Activated naive CD4-positive, alpha-beta T cell treated with anti-CD3 and anti-CD28 coated beads for 36 hours (primary cell): ENCODE measurements around the gene UBE2L5. TPM values are rescaled to one million over a fixed set of nuclear protein-coding genes. Genes with fewer than 3 reads are reported as not detected.
A peak's percentile ranks its signal among the peaks of the same experiment; 100 is the strongest.

Experiments used
- CTCF ChIA-PET: fragments of 350-600 bp; sonication (Branson Sonifier 250); formaldehyde crosslinking; loops from one replicate; lab custom pipeline; 2021; ENCODE audit warnings: antibody characterized with exemption; lab: Charles Lee
- DNase-seq: peaks from one replicate; pipeline ENCODE4 v3.0.0-alpha.2; 2020
- H3K27ac Mint-ChIP-seq: one replicate; pipeline ENCODE4 v1.8.0; 2021; ENCODE audit warnings: mild to moderate bottlenecking, mixed read lengths
- H3K27me3 Mint-ChIP-seq: one replicate; pipeline ENCODE4 v1.8.0; 2021; ENCODE audit warnings: low read depth, mixed read lengths
- H3K36me3 Mint-ChIP-seq: one replicate; pipeline ENCODE4 v1.8.0; 2021; ENCODE audit warnings: low read depth, mixed read lengths
- H3K4me1 Mint-ChIP-seq: one replicate; pipeline ENCODE4 v1.8.0; 2021; ENCODE audit warnings: low read depth, mixed read lengths
- H3K4me3 Mint-ChIP-seq: one replicate; pipeline ENCODE4 v1.8.0; 2021; ENCODE audit warnings: mild to moderate bottlenecking, moderate library complexity, mixed read lengths
- H3K9me3 Mint-ChIP-seq: one replicate; pipeline ENCODE4 v1.8.0; 2021; ENCODE audit warnings: mixed read lengths
- intact Hi-C: fragments of 100-400 bp; cut with micrococcal nuclease; formaldehyde crosslinking; loops from one replicate; pipeline ENCODE4 v1.15.1; 2023
- total RNA-seq, 2 experiments: library from RNA; stranded (reverse); gene quantifications; one replicate each; pipeline ENCODE4 v1.2.3, GENCODE V29; 2021

Gene UBE2L5
- total RNA-seq, 2 experiments from 2014 or later, result not detected

DNA sequence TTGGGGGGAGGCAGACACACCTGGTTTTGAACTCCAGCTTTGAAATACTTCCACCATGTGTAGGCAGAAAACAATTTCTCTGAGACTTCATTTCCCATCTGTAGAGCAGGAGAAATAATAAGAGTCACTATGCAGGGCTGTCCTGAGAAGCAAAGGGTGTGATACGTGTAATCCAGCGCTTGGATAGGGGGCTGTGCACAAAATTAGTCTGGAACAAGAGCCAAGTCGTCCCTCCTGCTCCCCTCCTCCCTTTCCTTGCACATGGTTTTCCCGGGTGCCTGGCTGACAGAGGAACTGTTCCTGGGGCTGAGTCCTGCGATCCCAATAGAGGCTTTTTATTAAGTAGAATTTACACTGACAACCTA is 29.6 kb upstream of the UBE2L5 start:
- Mint-ChIP-seq H3K27me3 (no peaks in the 10 kb centered on the region), H3K4me3 (no peak overlapping the region), H3K27ac (no peak overlapping the region), H3K4me1 (peaks cover 42% of the 10 kb centered on the region), H3K9me3 (no peaks in the 10 kb centered on the region), H3K36me3 (no peaks in the 10 kb centered on the region)
- DNase-seq, result no peak
- CTCF ChIA-PET, result interaction anchor here (0.8 to 5.3 kb wide), 4 partner anchors 12 to 259 kb away, joined by 3 to 47 read pairs (median 4); no protein-coding TSS in a partner anchor
- intact Hi-C loops, result no loop called here

DNA sequence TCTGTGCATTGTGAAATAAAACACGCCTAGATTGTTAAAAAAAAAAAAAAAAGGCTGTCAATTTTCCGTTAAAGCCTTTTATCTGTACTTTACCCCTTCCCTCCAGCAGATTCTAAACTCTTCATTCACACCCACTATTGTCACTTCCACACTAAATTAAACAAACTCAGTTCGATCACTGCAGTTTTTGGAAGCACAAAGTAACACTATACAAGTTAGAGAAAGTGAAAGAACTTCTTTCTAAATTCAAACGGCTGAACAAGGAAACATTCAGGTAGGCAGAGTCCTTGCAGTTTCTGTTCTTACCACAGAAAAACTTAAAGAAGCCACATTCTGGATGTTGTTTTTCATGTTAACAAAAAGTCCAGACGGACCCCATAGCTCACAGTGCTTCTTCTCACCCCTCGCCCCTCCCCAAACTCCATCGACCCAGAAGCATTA is 27.5 kb upstream of the UBE2L5 start:
- no peak for DNase-seq
- CTCF ChIA-PET, result interaction anchor here (0.9 to 5.3 kb wide), 5 partner anchors 10 to 68 kb away, joined by 3 to 47 read pairs (median 3); no protein-coding TSS in a partner anchor
- peak overlapping the region; percentile 85 for H3K4me3 Mint-ChIP-seq
- peaks cover 26% of the 10 kb centered on the region for H3K4me1 Mint-ChIP-seq
- no peaks in the 10 kb centered on the region for H3K36me3 Mint-ChIP-seq
- H3K27me3 Mint-ChIP-seq, result no peaks in the 10 kb centered on the region
- intact Hi-C loops, result loop anchor here (1.0 to 2.0 kb wide), 8 partner anchors 14 to 350 kb away; partner anchors contain the start of genes KATNAL1, UBE2L5 and USPL1
- H3K27ac Mint-ChIP-seq, result peak overlapping the region; percentile 94
- no peaks in the 10 kb centered on the region for H3K9me3 Mint-ChIP-seq

DNA sequence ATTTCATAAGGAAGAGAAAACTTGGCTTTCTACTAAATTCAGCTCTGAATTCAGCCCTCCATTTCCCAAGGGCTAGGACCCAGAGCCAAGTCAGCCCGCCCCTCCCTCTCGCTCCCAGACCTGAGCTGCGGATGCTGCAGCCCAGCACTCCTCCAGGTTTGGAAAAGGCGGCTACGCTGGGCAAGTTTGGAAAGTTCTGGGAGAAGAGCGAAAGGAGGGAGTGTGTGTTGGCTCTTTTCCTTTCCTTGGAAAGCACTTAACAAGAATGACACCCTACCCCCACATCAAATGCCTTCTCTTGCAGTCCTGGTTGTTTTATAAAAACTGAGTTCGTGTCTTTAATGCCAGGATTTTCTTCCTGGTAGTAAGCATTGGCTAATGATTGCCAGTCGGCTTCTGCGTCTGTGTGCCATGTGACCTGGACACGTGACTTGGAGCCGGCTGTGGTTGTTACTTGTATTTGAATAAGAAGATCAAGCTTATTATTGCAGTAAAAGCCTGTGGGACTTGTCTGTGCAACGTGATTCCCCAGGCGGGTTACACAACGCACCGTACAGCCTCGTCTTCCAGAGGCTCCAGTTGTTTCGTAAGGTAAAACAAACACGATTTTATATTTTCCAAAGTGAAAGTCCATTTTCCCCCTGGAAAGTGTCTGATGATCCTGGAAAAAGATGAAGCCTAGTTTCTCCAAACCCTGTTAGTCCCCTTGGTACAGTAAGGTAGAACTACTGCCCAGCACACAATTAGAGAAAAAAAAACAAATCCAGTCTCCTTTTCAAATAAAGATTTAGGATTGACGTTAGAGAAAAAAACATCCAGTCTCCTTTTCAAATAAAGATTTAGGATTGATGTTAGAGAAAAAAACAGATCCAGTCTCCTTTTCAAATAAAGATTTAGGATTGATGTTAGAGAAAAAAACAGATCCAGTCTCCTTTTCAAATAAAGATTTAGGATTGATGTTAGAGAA is 26.8 kb upstream of the UBE2L5 start:
- intact Hi-C loops, result loop anchor here (1.0 to 2.0 kb wide), 8 partner anchors 13 to 349 kb away; partner anchors contain the start of genes KATNAL1, UBE2L5 and USPL1
- Mint-ChIP-seq H3K9me3 (no peaks in the 10 kb centered on the region), H3K27ac (peak overlapping the region; percentile 94), H3K36me3 (no peaks in the 10 kb centered on the region), H3K27me3 (no peaks in the 10 kb centered on the region), H3K4me3 (peak overlapping the region; percentile 85), H3K4me1 (peaks cover 23% of the 10 kb centered on the region)
- CTCF ChIA-PET, result interaction anchor here (0.9 to 5.3 kb wide), 5 partner anchors 9 to 67 kb away, joined by 3 to 47 read pairs (median 3); no protein-coding TSS in a partner anchor
- DNase-seq, result peak; percentile 88

DNA sequence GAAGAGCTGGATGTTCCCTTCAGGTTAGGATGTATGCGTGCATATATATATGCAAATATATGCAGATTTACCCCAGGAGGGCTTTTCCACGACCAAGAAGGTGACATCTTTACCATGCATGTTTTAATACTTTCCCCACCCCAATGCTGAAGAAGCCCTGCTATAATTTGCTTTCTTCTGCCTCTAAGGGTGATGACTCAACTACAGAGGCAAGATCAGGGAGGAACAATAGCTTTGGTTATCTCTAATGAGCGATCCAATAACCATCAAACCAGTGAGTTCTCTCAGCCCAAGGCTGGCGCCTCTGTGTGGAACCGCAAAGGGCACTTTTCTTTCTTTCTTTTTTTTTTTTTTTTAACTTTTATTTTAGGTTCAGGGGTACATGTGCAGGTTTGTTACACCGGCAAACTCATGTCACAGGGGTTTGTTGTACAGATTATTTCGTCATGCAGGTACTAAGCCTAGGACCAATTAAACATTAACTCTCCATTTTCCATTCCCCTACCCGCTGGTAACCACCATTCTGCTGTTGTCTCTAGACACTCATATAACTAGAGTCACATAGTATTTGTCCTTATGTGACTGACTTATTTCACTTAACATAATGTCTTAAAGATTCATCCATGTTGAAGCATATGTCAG is 25.7 kb upstream of the UBE2L5 start:
- H3K4me3 Mint-ChIP-seq, result no peak overlapping the region
- H3K27me3 Mint-ChIP-seq, result no peaks in the 10 kb centered on the region
- no peak for DNase-seq
- peaks cover 23% of the 10 kb centered on the region for H3K4me1 Mint-ChIP-seq
- H3K9me3 Mint-ChIP-seq, result no peaks in the 10 kb centered on the region
- H3K27ac Mint-ChIP-seq, result no peak overlapping the region
- H3K36me3 Mint-ChIP-seq, result no peaks in the 10 kb centered on the region
- intact Hi-C loops, result no loop called here
- CTCF ChIA-PET, result interaction anchor here (1.1 to 5.3 kb wide), 3 partner anchors 9 to 264 kb away, joined by 4 to 47 read pairs (median 4); no protein-coding TSS in a partner anchor

DNA sequence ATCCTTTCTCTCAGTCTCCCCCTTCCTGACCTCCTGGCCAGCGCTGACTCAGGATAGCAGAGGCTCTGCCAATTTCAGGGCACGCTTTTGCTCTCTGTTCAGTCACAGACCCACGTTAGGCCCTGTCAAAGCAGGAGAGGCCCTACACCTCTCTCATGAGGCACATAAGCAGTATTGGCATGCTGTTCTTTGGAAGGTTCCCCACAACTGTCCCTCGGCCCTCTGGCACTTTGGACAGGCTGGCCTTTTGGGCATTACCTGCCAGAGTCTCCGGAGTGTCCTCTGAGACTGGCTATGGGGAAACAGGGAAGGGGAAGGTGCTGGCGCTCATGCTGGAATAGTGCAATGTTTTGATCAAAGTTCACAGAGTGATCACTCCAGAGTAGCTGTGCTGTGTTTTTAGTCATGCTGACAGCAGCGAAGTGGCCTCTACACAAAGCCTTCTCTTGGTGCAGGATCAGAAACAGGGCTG is 23.7 kb upstream of the UBE2L5 start:
- intact Hi-C loops, result no loop called here
- CTCF ChIA-PET, result interaction anchor here (0.6 to 1.5 kb wide), 3 partner anchors 9 to 32 kb away, joined by 3 to 4 read pairs (median 3); no protein-coding TSS in a partner anchor
- no peak overlapping the region for H3K4me3 Mint-ChIP-seq
- no peaks in the 10 kb centered on the region for H3K36me3 Mint-ChIP-seq
- H3K4me1 Mint-ChIP-seq, result peaks cover 18% of the 10 kb centered on the region
- H3K9me3 Mint-ChIP-seq, result no peaks in the 10 kb centered on the region
- DNase-seq, result no peak
- no peak overlapping the region for H3K27ac Mint-ChIP-seq
- no peaks in the 10 kb centered on the region for H3K27me3 Mint-ChIP-seq

DNA sequence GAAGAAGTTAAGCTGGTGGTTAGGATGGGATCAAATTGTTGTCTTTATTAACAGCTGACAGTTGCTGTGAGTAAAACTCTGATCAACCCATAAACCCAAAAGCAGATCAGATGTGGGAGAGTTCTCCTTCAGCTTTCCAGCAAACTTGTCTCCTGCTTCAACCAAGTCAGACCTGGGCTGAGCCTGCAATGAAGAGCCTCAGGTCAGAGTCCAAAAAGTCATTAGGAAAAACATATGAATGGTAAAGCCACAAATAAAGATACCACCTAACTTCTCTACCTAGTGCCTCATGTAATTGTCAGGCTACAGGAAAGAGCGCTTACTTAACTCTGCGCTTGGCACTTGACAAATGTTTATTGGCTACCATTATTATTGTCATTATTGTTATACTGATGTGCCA is 21.9 kb upstream of the UBE2L5 start:
- Mint-ChIP-seq H3K4me1 (peaks cover 8% of the 10 kb centered on the region), H3K4me3 (no peak overlapping the region), H3K27ac (no peak overlapping the region), H3K27me3 (no peaks in the 10 kb centered on the region), H3K36me3 (no peaks in the 10 kb centered on the region), H3K9me3 (no peaks in the 10 kb centered on the region)
- CTCF ChIA-PET, result no interaction called here
- no peak for DNase-seq
- intact Hi-C loops, result no loop called here

DNA sequence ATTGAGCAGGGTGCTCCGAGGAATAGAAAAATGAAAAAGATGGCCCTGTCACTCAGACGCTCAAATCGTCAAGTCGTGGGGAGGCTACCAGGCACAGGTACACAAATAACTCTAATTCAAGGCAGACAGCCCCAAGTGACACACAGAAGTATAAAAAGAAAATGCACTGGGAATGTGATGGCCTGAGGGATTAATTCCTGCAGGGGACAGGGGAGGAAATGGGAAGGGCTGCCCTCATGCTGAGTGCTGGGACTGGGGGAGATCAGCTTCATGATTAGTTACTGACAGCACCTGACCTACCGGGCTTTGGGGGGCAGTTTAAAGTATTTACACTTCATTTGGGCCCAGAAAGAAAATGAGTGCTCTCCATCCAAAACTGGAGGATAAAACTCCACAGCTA is 20.9 kb upstream of the UBE2L5 start:
- Mint-ChIP-seq H3K9me3 (no peaks in the 10 kb centered on the region), H3K4me1 (peaks cover under 1% of the 10 kb centered on the region), H3K36me3 (no peaks in the 10 kb centered on the region), H3K27ac (no peak overlapping the region), H3K4me3 (no peak overlapping the region), H3K27me3 (no peaks in the 10 kb centered on the region)
- intact Hi-C loops, result no loop called here
- CTCF ChIA-PET, result no interaction called here
- DNase-seq, result no peak

DNA sequence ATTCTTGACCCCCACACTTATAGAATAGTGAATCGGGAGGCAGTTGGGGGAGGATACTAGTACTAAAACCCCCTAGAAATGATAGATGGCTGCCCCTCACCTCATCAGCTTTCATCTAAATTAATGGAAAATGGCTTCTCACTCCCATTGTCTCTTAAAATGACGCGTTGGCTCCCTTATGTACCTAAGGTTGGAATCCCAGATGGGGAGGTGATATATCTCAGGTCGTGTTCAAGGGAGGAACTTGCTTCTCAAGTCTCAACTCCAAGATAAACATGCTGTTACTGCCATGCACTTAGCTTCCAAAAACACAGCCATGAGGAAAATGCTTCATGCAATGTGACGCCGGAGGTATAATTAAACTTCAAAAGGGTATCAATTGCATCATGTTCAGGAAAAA is 18.8 kb upstream of the UBE2L5 start:
- H3K4me1 Mint-ChIP-seq, result peaks cover 6% of the 10 kb centered on the region
- H3K27me3 Mint-ChIP-seq, result no peaks in the 10 kb centered on the region
- H3K27ac Mint-ChIP-seq, result no peak overlapping the region
- H3K9me3 Mint-ChIP-seq, result no peaks in the 10 kb centered on the region
- CTCF ChIA-PET, result no interaction called here
- no peak for DNase-seq
- H3K36me3 Mint-ChIP-seq, result no peaks in the 10 kb centered on the region
- no peak overlapping the region for H3K4me3 Mint-ChIP-seq
- intact Hi-C loops, result no loop called here

DNA sequence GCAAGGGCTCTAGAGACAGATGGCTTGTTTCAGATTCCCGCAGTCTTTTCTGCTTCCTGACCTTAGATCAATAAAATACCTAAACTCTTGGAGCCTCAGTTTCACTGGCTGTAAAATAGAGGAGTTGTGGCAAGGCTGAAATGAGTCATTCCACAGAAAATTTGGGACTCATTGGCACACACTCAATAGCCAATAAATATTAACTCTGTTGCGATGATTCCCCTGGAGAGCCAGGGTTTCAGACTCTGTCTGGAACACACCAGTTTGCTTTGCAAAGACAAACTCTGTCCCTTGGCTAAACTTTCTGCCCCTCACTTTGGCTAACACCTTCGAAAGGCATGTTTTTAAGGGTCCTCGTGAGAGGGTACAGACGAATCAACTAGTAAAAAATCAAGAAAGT is 18.1 kb upstream of the UBE2L5 start:
- intact Hi-C loops, result no loop called here
- Mint-ChIP-seq H3K4me3 (no peak overlapping the region), H3K9me3 (no peaks in the 10 kb centered on the region), H3K4me1 (peaks cover 10% of the 10 kb centered on the region), H3K27me3 (no peaks in the 10 kb centered on the region), H3K27ac (no peak overlapping the region), H3K36me3 (no peaks in the 10 kb centered on the region)
- CTCF ChIA-PET, result no interaction called here
- no peak for DNase-seq

DNA sequence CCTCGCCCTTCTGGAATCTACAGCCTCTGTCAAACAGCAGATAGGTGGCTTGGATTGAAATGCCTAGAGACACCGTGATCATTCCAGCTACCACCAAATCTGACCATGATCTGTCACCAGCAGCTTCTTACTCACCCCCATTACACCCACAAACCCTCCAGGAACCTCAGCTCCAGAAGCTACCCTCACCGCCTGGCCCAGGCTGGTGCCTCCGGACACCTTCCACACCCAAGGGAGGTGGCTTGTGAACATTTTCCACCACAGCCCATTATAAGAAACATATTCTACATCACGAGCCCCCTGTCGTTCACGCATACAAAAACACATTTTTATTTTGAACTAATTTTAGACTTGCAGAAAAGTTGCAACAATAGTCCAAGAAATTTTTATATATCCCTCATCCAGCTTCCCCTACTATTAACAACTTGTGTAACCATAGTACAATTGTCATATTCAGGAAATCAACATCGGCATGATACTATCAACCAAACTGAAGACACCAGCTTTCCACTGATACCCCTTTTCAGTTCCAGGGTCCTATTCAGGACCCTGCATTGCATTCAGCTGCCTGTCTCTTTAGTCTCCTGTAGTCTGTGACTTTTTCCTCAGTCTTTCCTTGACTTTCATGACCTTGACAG is 15.4 kb upstream of the UBE2L5 start:
- intact Hi-C loops, result loop anchor here (5.0 kb wide), 1 partner anchor 275 kb away; no protein-coding TSS in a partner anchor
- no peak for DNase-seq
- Mint-ChIP-seq H3K9me3 (no peaks in the 10 kb centered on the region), H3K27me3 (no peaks in the 10 kb centered on the region), H3K36me3 (no peaks in the 10 kb centered on the region), H3K27ac (no peak overlapping the region), H3K4me3 (no peak overlapping the region), H3K4me1 (peaks cover 10% of the 10 kb centered on the region)
- CTCF ChIA-PET, result interaction anchor here (1.0 to 2.1 kb wide), 7 partner anchors 13 to 274 kb away, joined by 3 to 7 read pairs (median 4); partner anchors contain the start of gene USPL1

DNA sequence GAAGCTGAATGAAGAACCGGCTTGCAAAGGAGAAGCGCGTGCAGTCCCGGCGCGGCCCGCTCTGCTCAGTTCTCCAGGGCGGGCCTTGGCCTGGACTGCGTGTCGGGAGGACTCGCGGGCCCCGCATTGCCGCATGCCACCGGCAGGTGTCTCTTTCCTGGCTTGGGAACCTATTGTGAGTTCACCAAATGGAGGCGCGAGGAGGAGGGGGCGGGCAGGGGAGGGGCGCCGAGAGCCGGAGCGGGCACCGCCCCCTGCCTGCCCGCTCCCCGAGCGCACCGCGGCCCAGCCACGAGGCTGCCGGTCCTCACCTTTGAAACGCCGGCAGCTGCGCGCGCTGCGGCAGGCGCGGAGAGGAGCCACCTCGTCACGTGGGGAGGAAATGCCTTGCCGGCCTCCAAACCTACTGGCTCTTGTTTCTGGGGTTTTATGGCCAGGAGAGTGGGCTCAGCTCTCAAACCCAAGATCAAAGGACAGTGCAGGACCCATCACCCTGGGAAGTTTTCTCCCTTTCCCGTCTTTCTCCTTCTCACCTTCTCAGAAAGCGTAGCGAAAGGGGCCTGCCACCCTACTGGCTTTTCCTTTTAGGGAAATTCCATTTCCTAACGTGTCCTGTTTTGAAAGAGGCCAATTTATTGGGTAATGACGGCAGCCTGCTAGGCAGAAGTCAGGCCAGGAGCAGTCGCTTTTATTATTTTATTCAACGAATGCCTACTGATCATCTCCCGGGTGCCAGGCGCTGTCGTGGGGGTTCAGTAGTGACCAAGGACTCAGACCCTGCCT is 13.8 kb upstream of the UBE2L5 start:
- Mint-ChIP-seq H3K4me3 (peak overlapping the region; percentile 49), H3K9me3 (no peaks in the 10 kb centered on the region), H3K4me1 (peaks cover 10% of the 10 kb centered on the region), H3K36me3 (no peaks in the 10 kb centered on the region), H3K27ac (no peak overlapping the region), H3K27me3 (no peaks in the 10 kb centered on the region)
- intact Hi-C loops, result loop anchor here (1.0 to 5.0 kb wide), 11 partner anchors 13 to 456 kb away; partner anchors contain the start of genes KATNAL1, UBE2L5 and USPL1
- DNase-seq, result peak; percentile 96
- CTCF ChIA-PET, result interaction anchor here (0.7 to 1.5 kb wide), 7 partner anchors 10 to 636 kb away, joined by 3 to 6 read pairs (median 3); partner anchors contain the start of gene USPL1
